GM12878 (cell line): ENCODE measurements around the gene PLXND1. TPM values are rescaled to one million over a fixed set of nuclear protein-coding genes. Genes with fewer than 3 reads are reported as not detected.

Source experiments
- ATAC-seq: fragments of 200-7000 bp; cut with Tn5 transposase; 3 replicates; pipeline ENCODE4 v1.9.1; 2020; ENCODE audit warnings: mild to moderate bottlenecking, moderate library complexity
- BruUV-seq: library from RNA; stranded (reverse); fragments of 400-500 nt; replicated peaks from 2 replicates; lab custom pipeline; 2021; lab: Mats Ljungman, UMichigan
- CTCF ChIA-PET: fragments of 300-600 bp; sonication (Branson Sonifier 250); formaldehyde crosslinking; extraction: SDS; loops from one replicate; lab custom pipeline; 2021; ENCODE audit warnings: inconsistent platforms; lab: Yijun Ruan, JAX
- POLR2A ChIA-PET: fragments of 350-600 bp; formaldehyde crosslinking; extraction: SDS; loops from one replicate; lab custom pipeline; 2021; ENCODE audit warnings: inconsistent platforms; lab: Charles Lee
- RAD21 ChIA-PET: fragments of 300-600 bp; sonication (Branson Sonifier 250); formaldehyde crosslinking; loops from one replicate; lab custom pipeline; 2023; ENCODE audit warnings: antibody characterized with exemption; ENCODE audit not compliant: unreplicated experiment; lab: Charles Lee
- SMC1A ChIA-PET: fragments of 300-600 bp; sonication (Branson Sonifier 250); formaldehyde crosslinking; loops from one replicate; lab custom pipeline; 2023; ENCODE audit not compliant: unreplicated experiment, uncharacterized antibody; lab: Charles Lee
- DNase-seq: peaks from one replicate; pipeline ENCODE4 v3.0.0-alpha.2; 2011; ENCODE audit warnings: low read depth, low spot score
- FAIRE-seq: peaks from 3 replicates; lab custom pipeline; 2011; peaks lifted over from hg19 to GRCh38; lab: Jason Lieb, UNC
- H2AFZ ChIP-seq: 2 replicates; pipeline ENCODE4 v1.6.0; 2011; ENCODE audit warnings: low read depth, low read length, control low read depth; ENCODE audit not compliant: control insufficient read depth
- H3K27ac ChIP-seq: 2 replicates; pipeline ENCODE4 v1.5.1; 2011; ENCODE audit warnings: control low read depth; ENCODE audit not compliant: control insufficient read depth, insufficient read depth
- H3K27me3 ChIP-seq, 2 experiments: replicated peaks in 1 of 2; 2 replicates each; pipeline versions ENCODE4 v1.6.0 to v1.6.1; 2011; ENCODE audit warnings: low read length in 1 of 2; ENCODE audit not compliant: control insufficient read depth in 2 of 2, insufficient read depth in 2 of 2
- H3K36me3 ChIP-seq, 2 experiments: 2 replicates each; pipeline ENCODE4 v1.5.1; 2011; ENCODE audit warnings: low read length in 1 of 2; ENCODE audit not compliant: control insufficient read depth in 2 of 2, insufficient read depth in 2 of 2
- H3K4me1 ChIP-seq: 2 replicates; pipeline ENCODE4 v1.6.1; 2011; ENCODE audit warnings: mild to moderate bottlenecking, low read length, moderate library complexity, mixed read lengths; ENCODE audit not compliant: control insufficient read depth, insufficient read depth
- H3K4me2 ChIP-seq: 2 replicates; pipeline ENCODE4 v1.6.0; 2011; ENCODE audit warnings: control low read depth; ENCODE audit not compliant: control insufficient read depth, insufficient read depth
- H3K4me3 ChIP-seq: fragments of 200-600 bp; sonication (generic); 2 replicates; pipeline ENCODE4 v1.5.1; 2016
- H3K79me2 ChIP-seq: 2 replicates; pipeline ENCODE4 v1.6.0; 2011; ENCODE audit warnings: low read length; ENCODE audit not compliant: control insufficient read depth, insufficient read depth
- H3K9ac ChIP-seq: 2 replicates; pipeline ENCODE4 v1.8.0; 2011; ENCODE audit warnings: low read length, control low read depth, mixed read lengths; ENCODE audit not compliant: control insufficient read depth, insufficient read depth
- H3K9me3 ChIP-seq: replicated peaks from 3 replicates; pipeline ENCODE4 v1.5.1; 2011; ENCODE audit warnings: mild to moderate bottlenecking, low read length; ENCODE audit not compliant: control insufficient read depth, insufficient read depth
- H4K20me1 ChIP-seq: 2 replicates; pipeline ENCODE4 v1.6.0; 2011; ENCODE audit not compliant: control insufficient read depth, insufficient read depth
- CHD1 ChIP-seq: IDR thresholded peaks from 2 replicates; pipeline ENCODE4 v1.6.1; 2012; ENCODE audit warnings: low read depth, low read length, improper control_type of control experiment
- DPF2 ChIP-seq: fragments of 450-650 bp; IDR thresholded peaks from 2 replicates; pipeline ENCODE4 v1.6.1; 2017; ENCODE audit warnings: mild to moderate bottlenecking
- EP300 ChIP-seq, 2 experiments: fragments of 150-350 bp in 1 of 2; IDR thresholded peaks; 2 replicates each; pipeline ENCODE4 v1.6.1; 2011 to 2012; ENCODE audit warnings: low read depth in 2 of 2, low read length in 2 of 2, borderline replicate concordance in 1 of 2, improper control_type of control experiment in 1 of 2, inconsistent platforms in 1 of 2; ENCODE audit not compliant: control insufficient read depth in 1 of 2
- NFYB ChIP-seq: IDR thresholded peaks from 2 replicates; pipeline ENCODE4 v1.6.1; 2011; ENCODE audit warnings: low read depth, mild to moderate bottlenecking, low read length, improper control_type of control experiment, moderate library complexity; ENCODE audit not compliant: insufficient read depth
- SIX5 ChIP-seq: IDR thresholded peaks from 2 replicates; pipeline ENCODE4 v1.6.1; 2011; ENCODE audit warnings: mild to moderate bottlenecking, low read depth, low read length, moderate library complexity; ENCODE audit not compliant: severe bottlenecking
- SUZ12 ChIP-seq: fragments of 200-600 bp; sonication (generic); IDR thresholded peaks from one replicate; pipeline ENCODE4 v1.6.1; 2018; ENCODE audit warnings: antibody characterized with exemption, mild to moderate bottlenecking; ENCODE audit not compliant: unreplicated experiment
- WGBS: methylation state at CpG from one replicate; pipeline ENCODE4 v1.1.6; 2016; ENCODE audit warnings: low lambda C conversion rate; ENCODE audit not compliant: insufficient replicate concordance, insufficient coverage; ENCODE audit errors: missing lambda C conversion rate; 5-methylcytosine and 5-hydroxymethylcytosine counted together
- in situ Hi-C: fragments of 300-500 bp; cut with MboI; formaldehyde crosslinking; loops from 9 replicates; pipeline ENCODE4 v1.14.3; 2018; ENCODE audit warnings: mixed read lengths
- intact Hi-C: fragments of 100-400 bp; cut with micrococcal nuclease; formaldehyde crosslinking; loops from one replicate; pipeline ENCODE4 v1.14.2; 2022; ENCODE audit not compliant: unreplicated experiment
- polyA plus RNA-seq, 11 experiments: library from polyadenylated mRNA; depleted of rRNA in 4 of 11; unstranded in 6 of 11; stranded (reverse) in 5 of 11; fragments of >200 nt; fragmentation: Nextera tagmentation in 4 of 11; fragmentation: Illumina TruSeq in 1 of 11; extraction: Ambion mirVana in 4 of 11; extraction: Trizol in 1 of 11; gene quantifications; 1 replicate in 1 of 11; 2 replicates in 10 of 11; pipeline versions ENCODE4 v1.2.1 to v1.2.3, GENCODE V29; 2011 to 2016; ENCODE audit warnings: inconsistent platforms in 2 of 11, missing spikeins in 2 of 11, low read depth in 1 of 11
- total RNA-seq, 4 experiments: library from RNA; depleted of rRNA in 3 of 4; stranded (reverse); fragments of >200 nt in 3 of 4; fragmentation: Illumina TruSeq in 1 of 4; extraction: Trizol in 1 of 4; gene quantifications; 2 replicates each; pipeline versions ENCODE4 v1.2.1 to v1.2.3, GENCODE V29; 2013 to 2021
- TF ChIP-seq, protein P1 (sequence below): fragments of 450-650 bp; IDR thresholded peaks from 2 replicates; pipeline ENCODE4 v1.6.1; 2016; ENCODE audit warnings: mild to moderate bottlenecking, moderate library complexity, borderline replicate concordance

The PLXND1 gene
- total and polyA plus RNA-seq, 10 of the 15 experiments (the other 5 are each of a cell fraction or from before 2014, with no cell fraction given), result 0.01 to 2.3 (median 0.72) TPM; not detected in 7

DNA sequence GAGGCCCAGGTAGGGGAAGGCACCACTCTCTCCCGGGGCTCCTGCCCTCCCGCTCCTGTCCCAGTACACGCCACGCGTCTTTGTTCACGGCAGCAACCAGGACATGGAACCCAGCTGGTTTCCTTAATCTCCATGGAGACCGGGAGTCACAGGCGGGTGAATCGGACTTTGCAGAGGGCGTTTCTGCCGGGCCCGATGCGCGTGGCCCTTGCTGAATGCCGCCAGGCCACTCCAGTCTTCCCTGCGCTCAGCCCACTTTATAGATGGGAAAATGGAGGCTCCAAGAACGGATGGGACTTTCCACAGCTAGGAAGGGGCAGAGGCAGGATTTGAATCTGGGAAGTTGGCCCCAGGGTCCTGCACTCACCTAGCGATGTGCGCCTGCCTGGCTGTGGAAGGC, 7.4 kb downstream of the PLXND1 start:
- BruUV-seq, result no TSS peak
- Histone ChIP-seq H3K27ac (no peak overlapping the region), H3K4me1 (no peaks in the 10 kb centered on the region), H3K27me3 (peaks cover 0 to 4% of the 10 kb centered on the region in 2 experiments; a peak in 3 of 4 replicates), H3K36me3 (no peaks in the 10 kb centered on the region), H3K4me2 (no peak overlapping the region), H3K79me2 (no peaks in the 10 kb centered on the region), H3K9me3 (no peaks in the 10 kb centered on the region), H3K9ac (no peak overlapping the region), H4K20me1 (no peaks in the 10 kb centered on the region), H2AFZ (no peak overlapping the region), H3K4me3 (no peak overlapping the region)
- ATAC-seq (no peak), FAIRE-seq (no peak), DNase-seq (no peak)
- RAD21 ChIA-PET, result no interaction called here
- 73% methylated on average over 19 of the region's 19 CpGs for WGBS
- no peak for TF ChIP-seq DPF2
- no peak for TF ChIP-seq SUZ12
- TF ChIP-seq SIX5, result no peak
- TF ChIP-seq EP300 (IDR thresholded peaks at IDR 0.05; ENCODE audit: borderline replicate concordance in 1 of 2, control insufficient read depth in 1 of 2, low read depth in 2 of 2, low read length in 2 of 2), result no peak
- no peak for TF ChIP-seq NFYB
- TF ChIP-seq CHD1, result no peak
- TF ChIP-seq, protein P1, sequence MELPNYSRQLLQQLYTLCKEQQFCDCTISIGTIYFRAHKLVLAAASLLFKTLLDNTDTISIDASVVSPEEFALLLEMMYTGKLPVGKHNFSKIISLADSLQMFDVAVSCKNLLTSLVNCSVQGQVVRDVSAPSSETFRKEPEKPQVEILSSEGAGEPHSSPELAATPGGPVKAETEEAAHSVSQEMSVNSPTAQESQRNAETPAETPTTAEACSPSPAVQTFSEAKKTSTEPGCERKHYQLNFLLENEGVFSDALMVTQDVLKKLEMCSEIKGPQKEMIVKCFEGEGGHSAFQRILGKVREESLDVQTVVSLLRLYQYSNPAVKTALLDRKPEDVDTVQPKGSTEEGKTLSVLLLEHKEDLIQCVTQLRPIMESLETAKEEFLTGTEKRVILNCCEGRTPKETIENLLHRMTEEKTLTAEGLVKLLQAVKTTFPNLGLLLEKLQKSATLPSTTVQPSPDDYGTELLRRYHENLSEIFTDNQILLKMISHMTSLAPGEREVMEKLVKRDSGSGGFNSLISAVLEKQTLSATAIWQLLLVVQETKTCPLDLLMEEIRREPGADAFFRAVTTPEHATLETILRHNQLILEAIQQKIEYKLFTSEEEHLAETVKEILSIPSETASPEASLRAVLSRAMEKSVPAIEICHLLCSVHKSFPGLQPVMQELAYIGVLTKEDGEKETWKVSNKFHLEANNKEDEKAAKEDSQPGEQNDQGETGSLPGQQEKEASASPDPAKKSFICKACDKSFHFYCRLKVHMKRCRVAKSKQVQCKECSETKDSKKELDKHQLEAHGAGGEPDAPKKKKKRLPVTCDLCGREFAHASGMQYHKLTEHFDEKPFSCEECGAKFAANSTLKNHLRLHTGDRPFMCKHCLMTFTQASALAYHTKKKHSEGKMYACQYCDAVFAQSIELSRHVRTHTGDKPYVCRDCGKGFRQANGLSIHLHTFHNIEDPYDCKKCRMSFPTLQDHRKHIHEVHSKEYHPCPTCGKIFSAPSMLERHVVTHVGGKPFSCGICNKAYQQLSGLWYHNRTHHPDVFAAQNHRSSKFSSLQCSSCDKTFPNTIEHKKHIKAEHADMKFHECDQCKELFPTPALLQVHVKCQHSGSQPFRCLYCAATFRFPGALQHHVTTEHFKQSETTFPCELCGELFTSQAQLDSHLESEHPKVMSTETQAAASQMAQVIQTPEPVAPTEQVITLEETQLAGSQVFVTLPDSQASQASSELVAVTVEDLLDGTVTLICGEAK, result no peak
- POLR2A ChIA-PET, result no interaction called here
- CTCF ChIA-PET, result no interaction called here
- in situ Hi-C loops (no loop called here), intact Hi-C loops (no loop called here)
- SMC1A ChIA-PET, result no interaction called here
